Mammary epithelial cell (primary cell): ENCODE measurements around the gene TMEM187.

Experiments used
- CTCF ChIP-seq, 2 donors: IDR thresholded peaks in 1 of 2; conservative IDR thresholded peaks in 1 of 2; 2 replicates each; pipeline ENCODE4 v1.5.1; 2011 to 2012; ENCODE audit warnings: inconsistent platforms in 2 of 2, low read length in 2 of 2, mild to moderate bottlenecking in 2 of 2, control low read depth in 1 of 2, low read depth in 1 of 2; ENCODE audit not compliant: insufficient read depth in 1 of 2; ENCODE audit errors: extremely low read depth in 1 of 2
- EZH2 ChIP-seq: IDR thresholded peaks from 2 replicates; pipeline ENCODE4 v1.6.1; 2012; ENCODE audit warnings: low read length, inconsistent platforms, borderline replicate concordance

DNA sequence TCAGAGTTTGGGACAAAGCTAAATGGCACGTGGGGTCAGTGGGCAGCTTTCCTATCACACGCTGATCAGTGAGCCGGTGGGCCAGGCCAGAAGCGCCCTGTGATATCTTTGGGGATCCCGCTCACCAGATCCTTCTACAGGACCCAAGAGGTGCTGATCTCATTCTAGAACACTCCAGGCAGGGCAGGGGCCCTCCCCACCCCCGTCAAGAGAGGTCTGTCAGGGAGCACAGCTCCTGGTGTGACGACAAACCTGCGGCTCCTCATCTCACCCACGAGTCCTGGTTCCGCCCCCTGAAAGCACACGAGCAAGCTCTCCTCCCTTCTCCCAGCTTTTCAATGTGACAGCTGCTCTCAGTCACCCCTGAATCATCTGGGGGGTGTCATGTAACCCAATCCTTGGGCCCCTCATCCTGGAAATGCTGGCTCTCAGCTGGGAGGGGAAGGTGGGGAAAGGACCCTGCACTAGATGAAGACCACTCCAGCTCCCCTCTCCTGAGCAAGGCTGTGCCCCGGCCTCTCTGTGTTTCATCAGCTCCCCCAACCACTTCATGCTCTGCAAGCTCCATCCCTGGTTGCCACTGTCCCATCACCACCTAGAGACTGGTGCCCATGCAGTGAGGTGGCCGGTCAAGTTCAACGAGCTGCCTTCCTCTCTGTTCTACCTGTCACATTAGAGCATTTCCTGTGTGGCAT, 5.6 kb upstream of the TMEM187 start:
- TF ChIP-seq CTCF (conservative IDR thresholded peaks at IDR 0.05 in 1 of 2, IDR thresholded peaks at IDR 0.05 in 1 of 2; ENCODE audit: extremely low read depth in 1 of 2, insufficient read depth in 1 of 2, low read depth in 1 of 2, low read length in 2 of 2) (no peak), EZH2 (no peak)
